Stimulated activated CD4-positive, alpha-beta T cell treated with anti-CD3 and anti-CD28 coated beads, Interleukin-12 subunit alpha, Interleukin-12 subunit beta, amount 100 ng/mL, for 48 hours (primary cell): ENCODE data around the gene NGDN.
"Not testable (repeated sequence)": the region's sequence is repeated elsewhere in the genome, so short reads cannot be mapped to it uniquely, and the experiment has no call there.

Experiments used
- DNase-seq, 3 donors: peaks; one replicate each; pipeline ENCODE4 v3.0.0-alpha.2; 2020; ENCODE audit warnings: low read depth in 2 of 3, low spot score in 1 of 3

The NGDN gene

DNA sequence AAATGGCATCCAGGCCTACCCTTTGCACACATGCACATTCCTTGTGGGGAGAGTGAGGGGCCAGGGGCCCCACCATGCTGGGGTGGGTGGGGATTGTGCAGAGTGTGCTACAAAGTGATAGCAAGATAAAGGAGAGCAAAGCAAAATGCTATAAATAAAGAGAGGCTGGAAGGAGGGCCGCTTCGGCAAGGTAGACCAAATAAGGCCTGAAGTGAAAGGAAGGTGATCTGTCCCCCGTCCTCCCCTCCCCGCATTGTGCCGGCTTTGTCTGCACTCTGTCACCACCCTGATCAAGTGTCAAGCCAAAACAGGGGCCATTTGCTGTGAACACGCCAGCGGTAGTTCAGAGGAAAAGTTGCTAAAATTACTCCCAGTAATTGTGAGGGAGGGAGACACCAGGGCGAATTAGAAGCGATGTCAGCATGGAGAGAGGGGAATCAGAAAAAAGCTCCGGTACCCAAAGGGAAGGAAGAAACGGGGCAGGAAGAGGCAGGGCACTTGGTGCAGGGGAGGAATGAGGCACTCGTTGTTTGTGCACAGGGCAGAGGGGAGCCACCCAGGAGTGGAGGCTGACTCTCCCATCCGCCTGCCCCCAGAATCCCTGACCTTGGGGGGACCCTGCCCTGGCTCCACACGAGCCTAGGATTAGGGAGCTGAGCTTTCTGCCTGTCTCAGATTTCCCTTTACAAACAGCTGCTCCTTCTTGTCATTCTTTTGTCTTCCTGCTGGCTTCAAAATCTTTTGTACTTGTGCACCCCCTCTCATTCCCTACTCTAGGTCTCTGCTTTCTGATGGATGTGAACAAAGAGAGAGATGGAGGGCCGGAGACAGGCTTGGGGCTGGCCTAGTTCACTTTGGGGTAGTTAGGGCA is 31.2 kb upstream of the NGDN start:
- no peak for DNase-seq

DNA sequence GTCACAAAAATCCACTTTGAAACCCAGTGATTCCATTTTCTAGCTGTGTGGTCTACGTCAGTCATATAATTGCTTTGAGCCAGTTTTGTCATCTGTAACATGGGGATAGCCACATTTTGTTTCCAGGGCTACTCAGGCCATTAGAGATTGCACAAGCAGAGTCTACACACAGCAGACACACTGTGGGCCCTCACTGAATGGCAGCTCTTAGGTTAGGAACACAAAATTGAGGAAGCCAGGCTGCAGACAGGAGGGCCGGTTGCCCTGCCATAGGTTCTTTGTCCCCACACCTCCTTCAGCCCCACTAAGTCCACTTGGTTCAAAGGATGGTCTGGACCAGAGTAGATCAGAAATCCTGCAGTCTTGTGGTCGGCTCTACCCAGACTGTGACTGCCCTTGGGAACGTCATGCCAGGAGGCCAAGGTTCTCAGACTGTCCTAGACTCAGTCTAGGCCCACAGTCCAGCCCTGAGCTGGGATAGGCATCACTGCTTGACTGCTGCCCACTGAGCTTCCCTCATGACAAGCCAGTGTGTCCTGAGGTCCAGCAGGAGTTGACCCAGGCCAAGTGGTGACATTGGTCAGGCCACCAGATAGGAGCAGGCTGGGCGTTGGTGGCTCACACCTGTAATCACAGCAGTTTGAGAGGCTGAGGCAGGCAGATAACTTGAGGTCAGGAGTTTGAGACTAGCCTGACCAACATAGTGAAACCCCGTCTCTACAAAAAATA is 30.2 kb upstream of the NGDN start:
- no peak for DNase-seq

- DNase-seq = no peak
Observed at GRCh38 chr14:23441076-23441475, 28.4 kb upstream of the NGDN start.

DNA sequence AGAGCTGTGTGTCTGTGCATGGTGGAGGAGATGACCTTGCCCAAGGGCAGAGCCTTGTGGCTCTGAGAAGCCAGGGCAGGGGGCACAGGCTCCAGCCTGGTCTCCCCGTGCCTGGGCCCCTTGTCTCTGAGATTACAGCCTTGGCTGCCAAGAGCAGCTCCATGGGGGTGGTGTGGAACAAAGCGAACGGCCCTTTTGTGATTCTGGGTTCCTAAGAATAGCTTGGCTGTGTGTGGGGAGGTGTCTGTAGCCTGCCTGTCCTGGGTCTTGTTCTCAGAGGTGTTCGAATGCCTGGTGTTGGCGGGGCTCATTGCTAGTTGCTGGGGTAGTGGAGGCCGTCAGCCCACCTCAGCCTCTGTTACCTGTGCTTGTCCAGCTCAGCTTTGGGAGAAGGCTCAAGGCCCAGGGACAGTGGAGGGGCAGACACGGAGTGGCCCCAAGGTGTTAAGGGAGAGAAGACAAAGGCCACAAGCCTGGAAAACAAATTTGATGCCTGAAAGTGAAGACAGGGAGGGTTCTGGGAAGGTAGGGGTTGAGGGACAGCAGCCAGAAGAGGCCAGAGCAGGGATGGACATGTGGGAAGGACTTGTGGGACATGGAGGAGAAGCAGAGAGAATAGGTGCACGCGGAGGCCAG is 26.7 kb upstream of the NGDN start:
- no peak for DNase-seq

- no peak for DNase-seq
Observed at GRCh38 chr14:23443411-23443812, 26.1 kb upstream of the NGDN start.

DNA sequence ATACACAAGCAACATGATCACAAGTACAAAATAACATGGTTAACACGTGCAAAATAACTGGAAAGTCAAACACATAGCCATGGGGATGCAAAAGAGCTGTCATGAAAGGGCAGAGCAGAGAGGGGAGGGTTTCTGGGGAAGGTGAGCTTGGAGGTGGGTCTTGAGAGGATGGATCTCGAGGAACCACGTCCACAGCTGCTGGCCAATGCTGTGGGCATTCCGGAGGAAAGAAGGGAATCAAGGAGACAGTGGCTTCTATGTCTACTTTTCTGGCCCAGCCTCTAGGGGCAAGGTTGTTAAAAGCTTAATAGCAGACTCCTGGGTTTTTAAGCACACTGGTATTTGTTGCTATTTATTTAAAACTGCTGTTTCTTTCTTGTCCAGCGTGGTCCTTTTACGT is 25.6 kb upstream of the NGDN start:
- DNase-seq = no peak

DNA sequence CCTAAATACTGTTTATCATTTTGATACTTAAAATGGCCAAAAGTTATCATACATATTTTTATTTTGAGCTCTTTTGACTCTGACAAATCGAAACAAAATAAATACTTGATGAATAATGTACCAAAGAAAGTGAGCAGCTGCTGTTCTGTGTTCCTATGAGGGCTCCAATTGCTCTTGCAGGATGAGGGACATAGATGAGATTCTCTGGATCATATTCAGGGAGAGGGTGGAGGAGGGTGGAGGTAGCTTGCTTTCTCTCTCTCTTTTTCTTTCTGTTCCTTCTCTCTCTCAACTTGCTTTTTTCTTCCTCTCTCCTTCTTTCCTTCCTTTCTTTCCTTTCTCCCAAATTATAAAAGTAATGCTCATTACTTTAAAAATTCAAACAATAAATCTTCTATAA is 25.2 kb upstream of the NGDN start:
- no peak for DNase-seq

- DNase-seq = no peak
Observed at GRCh38 chr14:23445773-23446172, 23.7 kb upstream of the NGDN start.

DNA sequence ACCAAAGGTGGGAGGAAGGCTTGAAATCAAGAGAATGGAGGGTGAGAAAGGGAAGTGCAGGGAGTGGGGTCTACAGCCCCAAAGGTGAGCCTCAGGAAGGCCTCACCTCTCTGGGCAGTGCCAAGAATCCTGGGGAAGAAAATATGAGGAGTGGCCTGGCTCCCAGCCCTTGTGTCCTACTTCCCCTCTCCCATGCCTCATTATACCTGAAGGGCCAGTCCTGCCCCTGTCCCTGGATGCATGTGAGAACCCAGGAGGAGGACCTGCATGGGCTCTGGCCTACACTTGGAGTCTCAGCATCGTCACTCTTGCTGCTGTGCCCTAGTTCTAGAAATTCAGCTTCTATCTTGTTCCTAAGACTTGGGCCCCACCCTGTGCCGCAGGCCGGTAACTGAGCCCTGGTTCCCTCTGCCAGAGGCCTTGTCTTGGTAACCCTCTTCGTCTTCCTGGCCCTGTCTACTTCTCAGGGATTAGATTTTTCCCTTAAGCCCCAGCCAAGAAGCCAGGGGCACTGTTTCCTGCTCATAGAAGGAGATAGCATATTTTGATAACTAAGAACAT is 23.1 kb upstream of the NGDN start:
- DNase-seq = no peak

DNA sequence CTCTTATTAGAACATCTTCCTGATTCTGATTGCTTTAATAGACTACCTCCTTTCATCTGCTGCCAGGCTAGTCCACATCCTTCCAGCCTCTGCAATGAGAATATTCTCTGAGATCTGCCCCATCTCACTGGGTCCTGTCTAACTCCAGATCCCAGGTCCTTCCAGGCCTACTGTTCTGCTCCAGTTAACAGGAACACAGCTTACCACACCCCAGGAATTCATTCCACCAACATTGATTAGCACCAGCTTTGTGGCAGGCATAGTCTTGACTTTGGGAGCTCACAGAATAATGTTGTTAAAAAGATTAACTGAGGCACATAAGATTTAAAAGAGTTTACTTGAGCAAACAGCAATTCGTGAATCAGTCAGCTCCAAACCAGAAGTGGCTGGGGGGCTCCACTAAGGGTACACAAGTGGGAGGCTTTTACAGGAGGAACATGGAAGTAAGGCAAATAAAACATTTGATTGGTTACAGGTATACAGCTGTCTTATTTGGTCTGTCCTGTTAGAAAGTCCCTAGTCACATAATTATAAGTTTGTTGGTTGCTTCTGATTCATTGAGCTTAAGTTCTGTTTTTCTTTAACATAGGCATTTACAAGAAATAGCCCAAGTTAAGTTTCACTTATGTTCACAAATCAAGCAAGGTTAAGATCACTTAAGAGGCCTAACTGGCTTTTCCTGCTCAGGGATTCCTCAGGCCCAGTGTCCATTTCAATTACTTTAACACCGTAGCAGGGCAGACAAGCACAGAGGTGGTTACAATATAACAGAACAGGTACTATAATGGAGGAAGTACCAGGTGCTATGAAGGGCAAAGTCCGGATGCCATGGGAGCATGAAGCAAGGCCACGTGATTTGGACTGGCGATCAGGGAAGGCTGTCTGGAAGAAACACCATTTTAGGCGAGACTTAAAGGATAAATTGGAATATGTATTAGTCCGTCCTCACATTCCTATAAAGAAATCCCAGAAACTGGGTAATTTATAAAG is 21.8 kb upstream of the NGDN start:
- DNase-seq = no peak

GRCh38 chr14:23449314-23449713 is 20.2 kb upstream of the NGDN start:
- DNase-seq = no peak

DNA sequence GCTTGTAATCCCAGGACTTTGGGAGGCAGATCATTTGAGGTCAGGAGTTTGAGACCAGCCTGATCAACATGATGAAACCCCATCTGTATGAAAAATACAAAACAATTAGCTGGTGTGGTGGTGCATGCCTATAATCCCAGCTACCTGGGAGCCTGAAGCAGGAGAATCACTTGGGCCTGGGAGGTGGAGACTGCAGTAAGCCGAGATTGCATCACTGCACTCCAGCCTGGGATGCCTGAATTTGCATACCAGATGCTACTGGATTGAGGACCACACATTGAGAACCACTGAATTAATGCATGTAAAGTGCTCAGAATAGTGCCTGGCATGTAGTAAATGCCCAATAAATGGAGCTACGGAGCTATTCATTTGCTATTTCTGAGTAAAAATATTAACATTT is 19.1 kb upstream of the NGDN start:
- DNase-seq = no peak

DNA sequence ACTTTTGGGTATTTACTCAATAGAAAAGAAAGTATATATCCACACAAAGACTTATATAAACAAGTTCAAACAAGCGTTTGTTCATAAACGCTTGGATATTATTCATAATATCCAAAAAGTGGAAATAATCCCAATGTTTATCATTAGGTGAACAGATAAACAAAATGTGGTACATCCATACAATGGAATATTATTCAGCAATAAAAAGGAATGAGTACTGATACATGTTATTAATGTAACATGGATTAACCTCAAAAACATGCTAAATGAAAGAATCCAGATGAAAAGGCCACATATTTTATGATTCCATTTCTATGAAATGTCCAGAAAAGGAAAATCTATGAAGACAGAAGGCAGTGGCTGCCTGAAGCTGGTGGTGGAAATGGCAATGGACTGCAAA is 17.3 kb upstream of the NGDN start:
- no peak for DNase-seq

GRCh38 chr14:23454445-23454856 is 15.1 kb upstream of the NGDN start:
- no peak for DNase-seq

GRCh38 chr14:23456883-23457586 is 12.5 kb upstream of the NGDN start:
- DNase-seq = not testable (repeated sequence)

DNA sequence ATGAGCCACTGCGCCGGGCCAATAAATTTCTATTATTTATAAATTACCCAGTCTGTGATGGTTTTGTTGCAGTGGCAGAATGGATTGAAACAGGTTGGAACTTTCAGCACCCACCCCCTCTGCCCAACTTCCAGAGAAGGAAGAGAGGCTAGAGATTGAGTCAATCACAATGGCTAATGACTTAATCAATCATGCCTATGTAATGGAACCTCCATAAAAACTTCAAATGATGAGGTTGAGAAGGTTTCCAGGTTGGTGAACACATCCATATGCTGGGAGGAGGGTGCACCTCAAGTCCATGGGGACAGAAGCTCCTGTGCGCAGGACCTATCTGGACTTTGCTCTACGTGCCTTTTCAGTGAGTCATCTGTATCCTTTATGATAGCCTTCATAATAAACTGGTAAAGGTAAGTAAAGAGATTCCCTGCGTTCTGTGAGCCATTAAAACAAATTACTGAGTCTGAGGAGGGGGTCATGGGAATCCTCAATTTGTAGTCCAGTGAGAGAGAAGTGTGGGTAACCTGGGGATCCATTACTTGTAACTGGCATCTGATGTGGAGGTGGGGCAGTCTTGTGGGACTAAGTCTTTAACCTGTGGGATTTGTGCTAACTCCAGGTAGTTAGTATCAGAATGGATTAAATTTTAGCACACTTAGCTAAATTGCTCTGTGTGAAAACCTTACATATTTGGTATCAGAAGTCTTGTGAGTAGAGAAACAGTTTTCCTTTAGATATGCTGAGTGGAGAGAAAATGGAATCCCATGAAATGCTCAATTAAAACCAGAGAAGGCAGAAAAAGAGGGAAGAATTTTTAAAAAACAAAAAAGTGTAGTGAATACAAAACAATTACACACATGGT is 11.7 kb upstream of the NGDN start:
- DNase-seq = no peak

DNA sequence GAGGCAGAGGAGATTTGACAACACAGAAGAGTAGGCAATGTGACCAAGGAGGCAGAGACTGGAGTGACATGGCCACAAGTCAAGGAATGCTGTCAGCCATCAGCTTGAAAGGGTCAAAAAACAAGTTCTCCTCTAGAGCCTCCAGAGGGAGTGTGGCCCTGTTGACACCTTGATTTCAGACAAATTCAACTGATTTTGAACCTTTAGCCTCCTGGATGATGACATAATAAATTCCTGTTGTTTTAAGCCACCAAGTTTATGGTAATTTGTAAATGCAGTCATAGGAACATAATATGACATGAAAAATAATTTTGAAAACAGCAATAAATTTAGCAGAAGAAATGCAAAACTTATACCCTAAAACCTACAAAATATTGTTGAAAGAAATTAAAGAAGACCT is 8.5 kb upstream of the NGDN start:
- no peak for DNase-seq

GRCh38 chr14:23464700-23465099 is 4.8 kb upstream of the NGDN start:
- DNase-seq = no peak

DNA sequence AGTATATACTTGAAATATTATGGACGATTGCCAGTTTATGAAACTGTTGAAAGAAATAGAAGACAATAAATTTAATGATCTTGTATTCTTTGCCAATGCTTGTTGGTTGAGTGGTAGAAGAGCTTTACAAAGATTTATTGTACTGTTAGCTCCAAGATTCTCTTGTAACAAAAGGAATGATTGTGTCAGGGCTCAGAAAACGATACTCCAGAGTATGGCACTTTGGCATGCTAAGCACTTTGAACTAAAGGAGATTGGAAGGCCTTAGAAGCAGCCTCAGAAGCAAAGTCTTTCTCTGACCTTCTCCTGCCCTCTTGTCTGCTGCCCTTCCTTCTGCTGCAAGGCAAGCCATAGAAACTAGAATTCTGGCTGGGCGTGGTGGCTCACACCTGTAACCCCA is 4.2 kb upstream of the NGDN start:
- DNase-seq = no peak
